Liver (tissue), 9 donors: ENCODE data around the gene TRIM45. TPM values are rescaled to one million over a fixed set of nuclear protein-coding genes. Genes with fewer than 3 reads are reported as not detected.
A peak's percentile ranks its signal among the peaks of the same experiment; 100 is the strongest.
"Not testable (repeated sequence)": the region's sequence is repeated elsewhere in the genome, so short reads cannot be mapped to it uniquely, and the experiment has no call there.

Experiments used
- DNase-seq: peaks from one replicate; pipeline ENCODE4 v3.0.0-alpha.2; 2017; ENCODE audit warnings: low spot score
- H3K27ac ChIP-seq, 2 donors: one replicate each; pipeline ENCODE4 v1.7.0; 2013; ENCODE audit warnings: inconsistent platforms in 2 of 2, low read length in 2 of 2, control low read depth in 1 of 2, low read depth in 1 of 2, mild to moderate bottlenecking in 1 of 2
- H3K27me3 ChIP-seq, 4 donors: one replicate each; pipeline versions ENCODE4 v1.6.1 to v1.7.0; 2013; ENCODE audit warnings: low read length in 3 of 4, inconsistent platforms in 1 of 4, mild to moderate bottlenecking in 1 of 4, moderate library complexity in 1 of 4; ENCODE audit not compliant: control insufficient read depth in 4 of 4, insufficient read depth in 4 of 4
- H3K36me3 ChIP-seq, 4 donors: one replicate each; pipeline versions ENCODE4 v1.6.1 to v1.7.0; 2013; ENCODE audit warnings: low read length in 3 of 4, mild to moderate bottlenecking in 3 of 4, low read depth in 1 of 4, moderate library complexity in 1 of 4; ENCODE audit not compliant: control insufficient read depth in 4 of 4, insufficient read depth in 3 of 4
- H3K4me1 ChIP-seq, 4 donors: one replicate each; pipeline versions ENCODE4 v1.6.1 to v1.7.0; 2013; ENCODE audit warnings: low read length in 3 of 4, mild to moderate bottlenecking in 3 of 4, moderate library complexity in 1 of 4; ENCODE audit not compliant: control insufficient read depth in 4 of 4, insufficient read depth in 4 of 4
- H3K4me3 ChIP-seq, 3 donors: one replicate each; pipeline versions ENCODE4 v1.6.1 to v1.7.0; 2013; ENCODE audit warnings: low read length in 3 of 3, control low read depth in 1 of 3, low read depth in 1 of 3, mild to moderate bottlenecking in 1 of 3
- H3K9ac ChIP-seq, 2 donors: one replicate each; pipeline ENCODE4 v1.7.0; 2013; ENCODE audit warnings: low read length in 2 of 2, mild to moderate bottlenecking in 2 of 2, moderate library complexity in 2 of 2, control low read depth in 1 of 2, low read depth in 1 of 2
- H3K9me3 ChIP-seq, 4 donors: one replicate each; pipeline versions ENCODE4 v1.6.1 to v1.7.0; 2013; ENCODE audit warnings: low read length in 3 of 4; ENCODE audit not compliant: control insufficient read depth in 4 of 4
- ATF3 ChIP-seq: IDR thresholded peaks from 2 replicates; pipeline ENCODE4 v1.6.1; 2016; ENCODE audit warnings: antibody characterized with exemption
- CTCF ChIP-seq: fragments of 150-350 bp; IDR thresholded peaks from 2 replicates; pipeline ENCODE4 v1.5.1; 2017; ENCODE audit warnings: improper control_type of control experiment, low read depth, low read length; ENCODE audit not compliant: missing input control
- EGR1 ChIP-seq, 2 donors: IDR thresholded peaks; 2 replicates each; pipeline ENCODE4 v1.6.1; 2016 to 2018; ENCODE audit warnings: antibody characterized with exemption in 2 of 2, low read depth in 2 of 2
- FOXA1 ChIP-seq: IDR thresholded peaks from 2 replicates; pipeline ENCODE4 v1.6.1; 2016; ENCODE audit warnings: antibody characterized with exemption
- FOXA2 ChIP-seq: IDR thresholded peaks from 2 replicates; pipeline ENCODE4 v1.6.1; 2016; ENCODE audit warnings: antibody characterized with exemption
- GABPA ChIP-seq, 2 donors: IDR thresholded peaks in 1 of 2; conservative IDR thresholded peaks in 1 of 2; 2 replicates each; pipeline ENCODE4 v1.6.1; 2016; ENCODE audit warnings: antibody characterized with exemption in 2 of 2, mild to moderate bottlenecking in 1 of 2, moderate library complexity in 1 of 2
- HNF4A ChIP-seq, 2 donors: conservative IDR thresholded peaks; 2 replicates each; pipeline ENCODE4 v1.6.1; 2016; ENCODE audit warnings: antibody characterized with exemption in 2 of 2, mild to moderate bottlenecking in 2 of 2
- HNF4G ChIP-seq: IDR thresholded peaks from 2 replicates; pipeline ENCODE4 v1.6.1; 2016; ENCODE audit warnings: antibody characterized with exemption
- JUND ChIP-seq, 2 donors: IDR thresholded peaks; 2 replicates each; pipeline ENCODE4 v1.6.1; 2016; ENCODE audit warnings: antibody characterized with exemption in 2 of 2
- MAX ChIP-seq: IDR thresholded peaks from 2 replicates; pipeline ENCODE4 v1.6.1; 2016; ENCODE audit warnings: antibody characterized with exemption
- NR2F2 ChIP-seq: IDR thresholded peaks from 2 replicates; pipeline ENCODE4 v1.6.1; 2016; ENCODE audit warnings: antibody characterized with exemption
- RAD21 ChIP-seq, 2 donors: IDR thresholded peaks; 2 replicates each; pipeline ENCODE4 v1.6.1; 2016; ENCODE audit warnings: antibody characterized with exemption in 2 of 2, mild to moderate bottlenecking in 2 of 2
- REST ChIP-seq: IDR thresholded peaks from 2 replicates; pipeline ENCODE4 v1.6.1; 2016; ENCODE audit warnings: antibody characterized with exemption, mild to moderate bottlenecking
- RXRA ChIP-seq, 2 donors: IDR thresholded peaks; 2 replicates each; pipeline ENCODE4 v1.6.1; 2017 to 2018; ENCODE audit warnings: antibody characterized with exemption in 2 of 2, mild to moderate bottlenecking in 1 of 2
- SP1 ChIP-seq: IDR thresholded peaks from 2 replicates; pipeline ENCODE4 v1.6.1; 2018; ENCODE audit warnings: antibody characterized with exemption, mild to moderate bottlenecking
- TAF1 ChIP-seq: conservative IDR thresholded peaks from 2 replicates; pipeline ENCODE4 v1.6.1; 2016; ENCODE audit warnings: antibody characterized with exemption, mild to moderate bottlenecking
- YY1 ChIP-seq: IDR thresholded peaks from 2 replicates; pipeline ENCODE4 v1.6.1; 2016; ENCODE audit warnings: antibody characterized with exemption, mild to moderate bottlenecking
- ZBTB33 ChIP-seq: IDR thresholded peaks from 2 replicates; pipeline ENCODE4 v1.6.1; 2016; ENCODE audit warnings: antibody characterized with exemption
- WGBS: extraction: QIAGEN DNeasy Blood & Tissue Kit; methylation state at CpG from one replicate; pipeline ENCODE4 v1.1.7; 2013; 5-methylcytosine and 5-hydroxymethylcytosine counted together
- polyA plus RNA-seq, 2 donors: library from polyadenylated mRNA; stranded (reverse) in 1 of 2; unstranded in 1 of 2; fragments of 200-250 nt in 1 of 2; fragments of >200 nt in 1 of 2; fragmentation: Nextera tagmentation in 1 of 2; extraction: Ambion mirVana in 1 of 2; gene quantifications; one replicate each; pipeline versions ENCODE4 v1.2.1 to v1.2.3, GENCODE V29; 2013 to 2015
- total RNA-seq, 2 donors: library from RNA; depleted of rRNA; stranded (reverse); fragments of >200 nt; gene quantifications; one replicate each; pipeline ENCODE4 v1.2.3, GENCODE V29; 2014
- donor health status: healthy.
- donor health status: healthy.
- donor health status: healthy.
- donor health status: healthy.
- donor health status: healthy.

TRIM45 gene
- total and polyA plus RNA-seq, 4 donors = 0.28 to 1.5 (median 0.52) TPM

GRCh38 chr1:117119144-117119543 lies 2.4 kb downstream of the TRIM45 start:
- not testable (repeated sequence) for H3K27me3 ChIP-seq, H3K4me3 ChIP-seq, H3K9ac ChIP-seq, H3K27ac ChIP-seq, H3K36me3 ChIP-seq, H3K9me3 ChIP-seq, DNase-seq
- peaks cover 5 to 30% (median 17%) of the 10 kb centered on the region in 4 donors for H3K4me1 ChIP-seq
- 97% methylated on average over 10 of the region's 10 CpGs for WGBS

- DNase-seq = no peak
- Histone ChIP-seq H3K36me3 (no peaks in the 10 kb centered on the region), H3K4me1 (peaks cover 5 to 30% (median 17%) of the 10 kb centered on the region in 4 donors), H3K9ac (no peak overlapping the region), H3K27ac (no peak overlapping the region), H3K27me3 (no peaks in the 10 kb centered on the region), H3K4me3 (no peak overlapping the region), H3K9me3 (no peaks in the 10 kb centered on the region)
- 73% methylated on average over 12 of the region's 12 CpGs for WGBS
- no peak for TF ChIP-seq FOXA1
- no peak for TF ChIP-seq EGR1 (IDR thresholded peaks at IDR 0.05; ENCODE audit: low read depth in 2 of 2)
- TF ChIP-seq SP1 = no peak
- no peak for TF ChIP-seq FOXA2
Observed at GRCh38 chr1:117118137-117118536, 3.4 kb downstream of the TRIM45 start.

- TF ChIP-seq GABPA (IDR thresholded peaks at IDR 0.05 in 1 of 2, conservative IDR thresholded peaks at IDR 0.05 in 1 of 2) = no peak
- TF ChIP-seq SP1 = peak; percentile 47
- TF ChIP-seq RAD21 (IDR thresholded peaks at IDR 0.05) = no peak
- peak; percentile 28 for TF ChIP-seq REST
- no peak for TF ChIP-seq MAX
- TF ChIP-seq CTCF = no peak
- TF ChIP-seq JUND (IDR thresholded peaks at IDR 0.05) = no peak
- no peak for TF ChIP-seq YY1
- no peak for TF ChIP-seq EGR1 (IDR thresholded peaks at IDR 0.05; ENCODE audit: low read depth in 2 of 2)
- TF ChIP-seq RXRA (IDR thresholded peaks at IDR 0.05) = peak; percentile 81 to 94
- TF ChIP-seq FOXA2 = no peak
- peak; percentile 16 for TF ChIP-seq HNF4G
- TF ChIP-seq NR2F2 = peak; percentile 91
- TF ChIP-seq HNF4A (conservative IDR thresholded peaks at IDR 0.05) = peak; percentile 66 to 88
- no peak for TF ChIP-seq ATF3
- TF ChIP-seq TAF1 = no peak
- no peak for TF ChIP-seq ZBTB33
- TF ChIP-seq FOXA1 = no peak
- Histone ChIP-seq H3K4me1 (peaks cover 5 to 30% (median 17%) of the 10 kb centered on the region in 4 donors), H3K27ac (no peak overlapping the region), H3K27me3 (no peaks in the 10 kb centered on the region), H3K9me3 (no peaks in the 10 kb centered on the region), H3K36me3 (no peaks in the 10 kb centered on the region), H3K4me3 (no peak overlapping the region), H3K9ac (no peak overlapping the region)
- WGBS = 52% methylated on average over 2 of the region's 2 CpGs
- no peak for DNase-seq
Observed at GRCh38 chr1:117117697-117118096, 3.9 kb downstream of the TRIM45 start.
